Activated B cell treated with CpG ODN at 0.5 μM for 24 hours (primary cell): Measurements from ENCODE around the gene ABR. TPM values are rescaled to one million over a fixed set of nuclear protein-coding genes. Genes with fewer than 3 reads are reported as not detected.
A peak's percentile ranks its signal among the peaks of the same experiment; 100 is the strongest.

Source experiments
- ATAC-seq: fragments of 200-7000 bp; cut with Tn5 transposase; one replicate; pipeline ENCODE4 v1.10.0; 2021; ENCODE audit warnings: low read depth, mild to moderate bottlenecking, moderate library complexity
- CTCF ChIA-PET: fragments of 350-600 bp; sonication (Branson Sonifier 250); formaldehyde crosslinking; loops from one replicate; lab custom pipeline; 2021; ENCODE audit warnings: antibody characterized with exemption; lab: Charles Lee
- POLR2A ChIA-PET: fragments of 350-600 bp; sonication (Branson Sonifier 250); formaldehyde crosslinking; loops from one replicate; lab custom pipeline; 2021; ENCODE audit warnings: antibody characterized with exemption; lab: Charles Lee
- DNase-seq: peaks from one replicate; pipeline ENCODE4 v3.0.0; 2022
- H3K27ac Mint-ChIP-seq: one replicate; pipeline ENCODE4 v1.8.0; 2020; ENCODE audit warnings: mixed read lengths
- H3K27me3 Mint-ChIP-seq: one replicate; pipeline ENCODE4 v1.8.0; 2021; ENCODE audit warnings: mixed read lengths
- H3K36me3 Mint-ChIP-seq: one replicate; pipeline ENCODE4 v1.8.0; 2021; ENCODE audit warnings: low read depth, mixed read lengths
- H3K4me1 Mint-ChIP-seq: one replicate; pipeline ENCODE4 v1.8.0; 2021; ENCODE audit warnings: mixed read lengths
- H3K4me3 Mint-ChIP-seq: one replicate; pipeline ENCODE4 v1.8.0; 2020; ENCODE audit warnings: mild to moderate bottlenecking, mixed read lengths
- H3K9me3 Mint-ChIP-seq: one replicate; pipeline ENCODE4 v1.8.0; 2020; ENCODE audit warnings: mixed read lengths
- CTCF ChIP-seq: fragments of 200-600 bp; IDR thresholded peaks from one replicate; pipeline ENCODE4 v1.8.0; 2022; ENCODE audit warnings: antibody characterized with exemption, mild to moderate bottlenecking
- intact Hi-C: fragments of 100-400 bp; cut with micrococcal nuclease; formaldehyde crosslinking; loops from one replicate; pipeline ENCODE4 v1.15.1; 2024
- total RNA-seq: library from RNA; stranded (reverse); gene quantifications from 2 replicates; pipeline ENCODE4 v1.2.3, GENCODE V29; 2022

ABR gene
- total RNA-seq, 1 donor from 2014 or later = 150 TPM

- no peak for DNase-seq
- Mint-ChIP-seq H3K9me3 (no peaks in the 10 kb centered on the region), H3K27me3 (no peaks in the 10 kb centered on the region), H3K4me1 (peaks cover 29% of the 10 kb centered on the region), H3K27ac (no peak overlapping the region), H3K36me3 (peaks cover 16% of the 10 kb centered on the region), H3K4me3 (no peak overlapping the region)
- ChIA-PET POLR2A (no interaction called here), CTCF (no interaction called here)
- no peak for ATAC-seq
- intact Hi-C loops = no loop called here
- TF ChIP-seq CTCF = no peak
Measured at GRCh38 chr17:1035546-1036170, 144.1 kb downstream of the ABR start.

GRCh38 chr17:1034652-1035210 is 145.1 kb downstream of the ABR start:
- POLR2A ChIA-PET = no interaction called here
- no peaks in the 10 kb centered on the region for H3K9me3 Mint-ChIP-seq

GRCh38 chr17:1033503-1033902 is 146.3 kb downstream of the ABR start:
- Mint-ChIP-seq H3K27ac (no peak overlapping the region), H3K4me3 (no peak overlapping the region), H3K4me1 (peaks cover 24% of the 10 kb centered on the region), H3K36me3 (peaks cover 16% of the 10 kb centered on the region), H3K27me3 (no peaks in the 10 kb centered on the region), H3K9me3 (no peaks in the 10 kb centered on the region)
- POLR2A ChIA-PET = no interaction called here
- CTCF ChIA-PET = no interaction called here
- intact Hi-C loops = no loop called here
- DNase-seq (no peak), ATAC-seq (peak; percentile 52)
- TF ChIP-seq CTCF = no peak

More at GRCh38 chr17:1034652-1035210, 145.1 kb downstream of the ABR start:
- TF ChIP-seq CTCF = no peak
- ATAC-seq (no peak), DNase-seq (no peak)
- Mint-ChIP-seq H3K27ac (no peak overlapping the region), H3K4me1 (peaks cover 28% of the 10 kb centered on the region), H3K27me3 (no peaks in the 10 kb centered on the region), H3K4me3 (no peak overlapping the region), H3K36me3 (peaks cover 16% of the 10 kb centered on the region)
- CTCF ChIA-PET = no interaction called here
- intact Hi-C loops = no loop called here

- H3K4me3 Mint-ChIP-seq = no peak overlapping the region
- no peak overlapping the region for H3K27ac Mint-ChIP-seq
Measured at GRCh38 chr17:1032391-1032790, 147.4 kb downstream of the ABR start.

More at GRCh38 chr17:1032391-1032790, 147.4 kb downstream of the ABR start:
- H3K9me3 Mint-ChIP-seq = no peaks in the 10 kb centered on the region
- POLR2A ChIA-PET = no interaction called here
- intact Hi-C loops = no loop called here
- DNase-seq = no peak
- H3K4me1 Mint-ChIP-seq = peaks cover 24% of the 10 kb centered on the region
- no peak for ATAC-seq
- TF ChIP-seq CTCF = no peak
- H3K27me3 Mint-ChIP-seq = no peaks in the 10 kb centered on the region
- CTCF ChIA-PET = no interaction called here
- H3K36me3 Mint-ChIP-seq = peaks cover 17% of the 10 kb centered on the region
